Loucy (cell line): ENCODE results near the gene VWDE.
A peak's percentile ranks its signal among the peaks of the same experiment; 100 is the strongest.

Source experiments
- H2AFZ ChIP-seq: fragments of 200-600 bp; sonication (generic); 2 replicates; pipeline ENCODE4 v1.6.0; 2016; ENCODE audit warnings: antibody characterized with exemption, mild to moderate bottlenecking, low read length, moderate library complexity
- H3F3A ChIP-seq: fragments of 200-600 bp; 2 replicates; pipeline ENCODE4 v1.6.0; 2016; ENCODE audit warnings: antibody characterized with exemption, low read depth, mild to moderate bottlenecking
- H3K27me3 ChIP-seq: fragments of 200-600 bp; sonication (generic); 2 replicates; pipeline ENCODE4 v1.6.1; 2014; ENCODE audit warnings: low read length, mild to moderate bottlenecking; ENCODE audit not compliant: insufficient read depth, poor library complexity, severe bottlenecking
- H3K36me3 ChIP-seq: fragments of 200-600 bp; sonication (generic); 2 replicates; pipeline ENCODE4 v1.6.1; 2016; ENCODE audit warnings: low read length; ENCODE audit not compliant: insufficient read depth
- H3K4me1 ChIP-seq: fragments of 200-600 bp; sonication (generic); 2 replicates; pipeline ENCODE4 v1.5.1; 2014; ENCODE audit warnings: low read length, mild to moderate bottlenecking; ENCODE audit not compliant: insufficient read depth, poor library complexity, severe bottlenecking
- H3K4me2 ChIP-seq: fragments of 200-600 bp; sonication (generic); 2 replicates; pipeline ENCODE4 v1.6.0; 2014; ENCODE audit warnings: antibody characterized with exemption, low read length, low read depth, mild to moderate bottlenecking; ENCODE audit not compliant: poor library complexity, severe bottlenecking
- H3K4me3 ChIP-seq: fragments of 200-600 bp; sonication (generic); 2 replicates; pipeline ENCODE4 v1.5.1; 2014; ENCODE audit warnings: low read length, mild to moderate bottlenecking, mixed read lengths; ENCODE audit not compliant: poor library complexity, severe bottlenecking
- H3K79me2 ChIP-seq: fragments of 200-600 bp; sonication (generic); 2 replicates; pipeline ENCODE4 v1.6.1; 2014; ENCODE audit warnings: low read length; ENCODE audit not compliant: insufficient read depth
- H3K9ac ChIP-seq: fragments of 200-600 bp; sonication (generic); 2 replicates; pipeline ENCODE4 v1.6.0; 2014; ENCODE audit warnings: mild to moderate bottlenecking, low read depth, low read length, moderate library complexity; ENCODE audit not compliant: poor library complexity, severe bottlenecking
- H3K9me2 ChIP-seq: fragments of 200-600 bp; sonication (generic); replicated peaks from 2 replicates; pipeline ENCODE4 v1.6.1; 2016; ENCODE audit warnings: low read depth, low read length, mixed read lengths
- H3K9me3 ChIP-seq: fragments of 200-600 bp; sonication (generic); 2 replicates; pipeline ENCODE4 v1.6.1; 2014; ENCODE audit warnings: mild to moderate bottlenecking, antibody characterized with exemption, low read length, low read depth; ENCODE audit not compliant: insufficient read depth
- H4K20me1 ChIP-seq: fragments of 200-600 bp; sonication (generic); 2 replicates; pipeline ENCODE4 v1.6.0; 2014; ENCODE audit warnings: antibody characterized with exemption, low read length, mild to moderate bottlenecking; ENCODE audit not compliant: insufficient read depth, poor library complexity, severe bottlenecking
- EZH2phosphoT487 ChIP-seq: fragments of 200-600 bp; IDR thresholded peaks from 2 replicates; pipeline ENCODE4 v1.6.1; 2018; ENCODE audit warnings: antibody characterized with exemption, mild to moderate bottlenecking, moderate library complexity, borderline replicate concordance
- TF ChIP-seq, protein P1 (sequence below): fragments of 200-600 bp; sonication (generic); conservative IDR thresholded peaks from 2 replicates; pipeline ENCODE4 v1.5.1; 2014; ENCODE audit warnings: mild to moderate bottlenecking, antibody characterized with exemption, low read length

The VWDE gene

DNA sequence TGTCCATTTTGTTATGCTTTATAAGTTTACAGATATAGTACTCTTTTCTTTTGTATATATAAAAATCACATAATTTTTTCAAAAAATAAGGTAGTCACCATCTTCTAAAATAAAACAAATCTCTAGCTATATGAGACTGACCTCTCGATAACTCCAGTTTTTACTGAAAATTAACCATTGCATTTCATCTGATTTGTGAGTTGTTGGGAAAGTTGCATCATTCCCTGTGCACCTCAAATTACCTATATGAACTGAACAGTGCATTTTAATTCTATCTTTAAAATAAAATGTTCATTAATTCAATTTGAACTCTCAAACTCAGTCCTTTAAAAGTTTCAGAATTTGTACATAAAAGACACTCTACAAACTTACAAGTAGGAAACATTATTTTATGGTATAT is 86.0 kb downstream of the VWDE start:
- Histone ChIP-seq H2AFZ (no peak overlapping the region), H3K36me3 (no peaks in the 10 kb centered on the region), H3K27me3 (no peaks in the 10 kb centered on the region), H4K20me1 (no peaks in the 10 kb centered on the region), H3K4me3 (no peak overlapping the region), H3F3A (no peaks in the 10 kb centered on the region), H3K4me1 (no peaks in the 10 kb centered on the region), H3K79me2 (no peaks in the 10 kb centered on the region), H3K9ac (no peak overlapping the region), H3K9me2 (no peaks in the 10 kb centered on the region), H3K4me2 (no peak overlapping the region), H3K9me3 (no peaks in the 10 kb centered on the region)
- TF ChIP-seq, protein P1, sequence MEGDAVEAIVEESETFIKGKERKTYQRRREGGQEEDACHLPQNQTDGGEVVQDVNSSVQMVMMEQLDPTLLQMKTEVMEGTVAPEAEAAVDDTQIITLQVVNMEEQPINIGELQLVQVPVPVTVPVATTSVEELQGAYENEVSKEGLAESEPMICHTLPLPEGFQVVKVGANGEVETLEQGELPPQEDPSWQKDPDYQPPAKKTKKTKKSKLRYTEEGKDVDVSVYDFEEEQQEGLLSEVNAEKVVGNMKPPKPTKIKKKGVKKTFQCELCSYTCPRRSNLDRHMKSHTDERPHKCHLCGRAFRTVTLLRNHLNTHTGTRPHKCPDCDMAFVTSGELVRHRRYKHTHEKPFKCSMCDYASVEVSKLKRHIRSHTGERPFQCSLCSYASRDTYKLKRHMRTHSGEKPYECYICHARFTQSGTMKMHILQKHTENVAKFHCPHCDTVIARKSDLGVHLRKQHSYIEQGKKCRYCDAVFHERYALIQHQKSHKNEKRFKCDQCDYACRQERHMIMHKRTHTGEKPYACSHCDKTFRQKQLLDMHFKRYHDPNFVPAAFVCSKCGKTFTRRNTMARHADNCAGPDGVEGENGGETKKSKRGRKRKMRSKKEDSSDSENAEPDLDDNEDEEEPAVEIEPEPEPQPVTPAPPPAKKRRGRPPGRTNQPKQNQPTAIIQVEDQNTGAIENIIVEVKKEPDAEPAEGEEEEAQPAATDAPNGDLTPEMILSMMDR, result no peak
- no peak for TF ChIP-seq EZH2phosphoT487

DNA sequence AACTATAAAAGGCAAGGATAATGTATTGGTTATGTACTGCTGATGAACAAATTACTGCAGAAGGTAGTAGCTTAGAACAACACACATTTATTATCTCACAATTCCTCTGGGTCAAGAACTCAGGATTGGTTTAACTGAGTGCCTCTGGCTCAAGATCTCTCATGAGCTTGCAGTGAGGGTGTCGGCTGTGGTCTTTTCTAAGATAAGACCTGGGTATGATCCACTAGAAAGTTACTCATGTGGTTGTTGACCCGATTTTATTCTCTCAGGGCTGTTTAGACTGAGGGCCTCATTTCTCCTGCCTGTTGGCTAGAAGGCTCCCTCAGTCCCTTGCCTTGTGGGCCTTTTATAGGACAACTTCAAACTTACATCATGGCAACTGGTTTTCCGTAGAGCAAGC is 86.7 kb downstream of the VWDE start:
- H2AFZ ChIP-seq, result peak overlapping the region; percentile 43; the same call in 1 of the 2 replicates
- H3K9ac ChIP-seq, result no peak overlapping the region
- no peak overlapping the region for H3K4me2 ChIP-seq
- H3K4me3 ChIP-seq, result no peak overlapping the region
- H3K4me1 ChIP-seq, result no peaks in the 10 kb centered on the region
- H3K27me3 ChIP-seq, result no peaks in the 10 kb centered on the region
- TF ChIP-seq, protein P1, result no peak
- no peaks in the 10 kb centered on the region for H4K20me1 ChIP-seq
- H3K79me2 ChIP-seq, result no peaks in the 10 kb centered on the region
- H3K36me3 ChIP-seq, result no peaks in the 10 kb centered on the region
- no peaks in the 10 kb centered on the region for H3F3A ChIP-seq
- H3K9me2 ChIP-seq, result no peaks in the 10 kb centered on the region
- no peaks in the 10 kb centered on the region for H3K9me3 ChIP-seq

DNA sequence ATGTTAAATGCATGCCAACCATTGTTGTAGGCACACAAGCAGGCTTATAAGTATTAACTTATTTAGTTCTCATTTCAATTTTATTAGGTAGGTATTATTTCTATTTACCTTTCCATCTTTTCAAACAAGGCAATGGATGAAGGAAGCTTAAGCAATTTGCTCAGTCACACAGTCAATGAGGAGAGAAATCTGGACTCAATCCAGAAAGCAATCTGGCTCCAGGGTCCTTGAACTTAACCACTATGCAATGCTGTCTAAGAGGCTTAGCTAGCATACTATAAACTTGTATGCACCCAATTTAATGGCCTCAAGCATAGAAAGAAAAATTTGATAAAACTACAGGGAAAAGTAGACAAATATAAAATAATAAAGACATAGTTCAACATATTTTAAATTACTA is 88.6 kb downstream of the VWDE start:
- Histone ChIP-seq H3K9me2 (no peaks in the 10 kb centered on the region), H3K79me2 (no peaks in the 10 kb centered on the region), H3F3A (no peaks in the 10 kb centered on the region), H3K27me3 (no peaks in the 10 kb centered on the region), H3K9ac (no peak overlapping the region), H4K20me1 (no peaks in the 10 kb centered on the region), H3K4me2 (no peak overlapping the region), H3K36me3 (no peaks in the 10 kb centered on the region), H3K4me1 (no peaks in the 10 kb centered on the region), H3K4me3 (no peak overlapping the region), H2AFZ (no peak overlapping the region), H3K9me3 (no peaks in the 10 kb centered on the region)
- TF ChIP-seq, protein P1, result no peak
- no peak for TF ChIP-seq EZH2phosphoT487
